ENCODE measurements around the gene HESX1. TPM values are rescaled to one million over a fixed set of nuclear protein-coding genes. Genes with fewer than 3 reads are reported as not detected.

The HESX1 gene
- total and polyA plus RNA-seq, 2 of the 13 experiments (the other 11 are each of a cell fraction or from before 2014, with no cell fraction given): 0.57 to 0.75 TPM

GRCh38 chr3:57164657-57165573 lies 34.9 kb downstream of the HESX1 start, which contains the start of gene IL17RD (continued):
- TF ChIP-seq, protein P1, sequence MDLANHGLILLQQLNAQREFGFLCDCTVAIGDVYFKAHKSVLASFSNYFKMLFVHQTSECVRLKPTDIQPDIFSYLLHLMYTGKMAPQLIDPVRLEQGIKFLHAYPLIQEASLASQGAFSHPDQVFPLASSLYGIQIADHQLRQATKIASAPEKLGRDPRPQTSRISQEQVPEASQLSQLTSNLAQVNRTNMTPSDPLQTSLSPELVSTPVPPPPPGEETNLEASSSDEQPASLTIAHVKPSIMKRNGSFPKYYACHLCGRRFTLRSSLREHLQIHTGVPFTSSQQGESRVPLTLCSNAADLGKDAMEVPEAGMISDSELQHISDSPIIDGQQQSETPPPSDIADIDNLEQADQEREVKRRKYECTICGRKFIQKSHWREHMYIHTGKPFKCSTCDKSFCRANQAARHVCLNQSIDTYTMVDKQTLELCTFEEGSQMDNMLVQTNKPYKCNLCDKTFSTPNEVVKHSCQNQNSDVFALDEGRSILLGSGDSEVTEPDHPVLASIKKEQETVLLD (CRISPR knock-in tag; IDR thresholded peaks at IDR 0.05; ENCODE audit: low read depth): no peak
- TF ChIP-seq ZMYM2 (CRISPR knock-in tag; IDR thresholded peaks at IDR 0.05) (no peak), ZSCAN22 (CRISPR knock-in tag; IDR thresholded peaks at IDR 0.05) (no peak), ZNF816 (CRISPR knock-in tag; IDR thresholded peaks at IDR 0.05; ENCODE audit: borderline replicate concordance) (no peak), ZNF83 (CRISPR knock-in tag; IDR thresholded peaks at IDR 0.05; ENCODE audit: borderline replicate concordance) (no peak), MEIS1 (CRISPR knock-in tag; IDR thresholded peaks at IDR 0.05; ENCODE audit: borderline replicate concordance) (no peak), ATF3 (CRISPR knock-in tag; IDR thresholded peaks at IDR 0.05) (no peak), ZNF580 (CRISPR knock-in tag; IDR thresholded peaks at IDR 0.05; ENCODE audit: borderline replicate concordance, low read depth) (no peak), ZNF292 (CRISPR knock-in tag; IDR thresholded peaks at IDR 0.05; ENCODE audit: borderline replicate concordance, low read depth) (no peak), NFIC (IDR thresholded peaks at IDR 0.05; ENCODE audit: low read length) (no peak), NFE2L1 (CRISPR knock-in tag; IDR thresholded peaks at IDR 0.05; ENCODE audit: borderline replicate concordance) (no peak), RBM22 (optimal IDR thresholded peaks at IDR 0.05; ENCODE audit: low read length) (no peak)
- TF ChIP-seq, protein P2, sequence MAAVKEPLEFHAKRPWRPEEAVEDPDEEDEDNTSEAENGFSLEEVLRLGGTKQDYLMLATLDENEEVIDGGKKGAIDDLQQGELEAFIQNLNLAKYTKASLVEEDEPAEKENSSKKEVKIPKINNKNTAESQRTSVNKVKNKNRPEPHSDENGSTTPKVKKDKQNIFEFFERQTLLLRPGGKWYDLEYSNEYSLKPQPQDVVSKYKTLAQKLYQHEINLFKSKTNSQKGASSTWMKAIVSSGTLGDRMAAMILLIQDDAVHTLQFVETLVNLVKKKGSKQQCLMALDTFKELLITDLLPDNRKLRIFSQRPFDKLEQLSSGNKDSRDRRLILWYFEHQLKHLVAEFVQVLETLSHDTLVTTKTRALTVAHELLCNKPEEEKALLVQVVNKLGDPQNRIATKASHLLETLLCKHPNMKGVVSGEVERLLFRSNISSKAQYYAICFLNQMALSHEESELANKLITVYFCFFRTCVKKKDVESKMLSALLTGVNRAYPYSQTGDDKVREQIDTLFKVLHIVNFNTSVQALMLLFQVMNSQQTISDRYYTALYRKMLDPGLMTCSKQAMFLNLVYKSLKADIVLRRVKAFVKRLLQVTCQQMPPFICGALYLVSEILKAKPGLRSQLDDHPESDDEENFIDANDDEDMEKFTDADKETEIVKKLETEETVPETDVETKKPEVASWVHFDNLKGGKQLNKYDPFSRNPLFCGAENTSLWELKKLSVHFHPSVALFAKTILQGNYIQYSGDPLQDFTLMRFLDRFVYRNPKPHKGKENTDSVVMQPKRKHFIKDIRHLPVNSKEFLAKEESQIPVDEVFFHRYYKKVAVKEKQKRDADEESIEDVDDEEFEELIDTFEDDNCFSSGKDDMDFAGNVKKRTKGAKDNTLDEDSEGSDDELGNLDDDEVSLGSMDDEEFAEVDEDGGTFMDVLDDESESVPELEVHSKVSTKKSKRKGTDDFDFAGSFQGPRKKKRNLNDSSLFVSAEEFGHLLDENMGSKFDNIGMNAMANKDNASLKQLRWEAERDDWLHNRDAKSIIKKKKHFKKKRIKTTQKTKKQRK (IDR thresholded peaks at IDR 0.05; ENCODE audit: low read length): no peak
- TF ChIP-seq, protein P3, sequence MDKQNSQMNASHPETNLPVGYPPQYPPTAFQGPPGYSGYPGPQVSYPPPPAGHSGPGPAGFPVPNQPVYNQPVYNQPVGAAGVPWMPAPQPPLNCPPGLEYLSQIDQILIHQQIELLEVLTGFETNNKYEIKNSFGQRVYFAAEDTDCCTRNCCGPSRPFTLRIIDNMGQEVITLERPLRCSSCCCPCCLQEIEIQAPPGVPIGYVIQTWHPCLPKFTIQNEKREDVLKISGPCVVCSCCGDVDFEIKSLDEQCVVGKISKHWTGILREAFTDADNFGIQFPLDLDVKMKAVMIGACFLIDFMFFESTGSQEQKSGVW (CRISPR knock-in tag; IDR thresholded peaks at IDR 0.05; ENCODE audit: borderline replicate concordance): no peak
- TF ChIP-seq, protein P4, sequence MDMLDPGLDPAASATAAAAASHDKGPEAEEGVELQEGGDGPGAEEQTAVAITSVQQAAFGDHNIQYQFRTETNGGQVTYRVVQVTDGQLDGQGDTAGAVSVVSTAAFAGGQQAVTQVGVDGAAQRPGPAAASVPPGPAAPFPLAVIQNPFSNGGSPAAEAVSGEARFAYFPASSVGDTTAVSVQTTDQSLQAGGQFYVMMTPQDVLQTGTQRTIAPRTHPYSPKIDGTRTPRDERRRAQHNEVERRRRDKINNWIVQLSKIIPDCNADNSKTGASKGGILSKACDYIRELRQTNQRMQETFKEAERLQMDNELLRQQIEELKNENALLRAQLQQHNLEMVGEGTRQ (IDR thresholded peaks at IDR 0.05; ENCODE audit: low read depth, low read length): no peak
- TF ChIP-seq, protein P4 (CRISPR knock-in tag; IDR thresholded peaks at IDR 0.05; ENCODE audit: borderline replicate concordance): no peak
